WTC11 (cell line): Measurements from ENCODE around the gene TNRC6A. TPM values are rescaled to one million over a fixed set of nuclear protein-coding genes. Genes with fewer than 3 reads are reported as not detected.

Experiments used
- ATAC-seq: fragments of 200-7000 bp; cut with Tn5 transposase; 2 replicates; pipeline ENCODE4 v1.10.0; 2021; ENCODE audit warnings: mild to moderate bottlenecking, moderate library complexity
- CTCF ChIA-PET: fragments of 300-600 bp; sonication (Branson Sonifier 250); formaldehyde crosslinking; loops from one replicate; lab custom pipeline; 2021; ENCODE audit warnings: antibody characterized with exemption; lab: Charles Lee
- POLR2A ChIA-PET: fragments of 350-600 bp; sonication (Branson Sonifier 250); formaldehyde crosslinking; loops from one replicate; lab custom pipeline; 2021; ENCODE audit warnings: antibody characterized with exemption; lab: Charles Lee
- DNase-seq: peaks from one replicate; pipeline ENCODE4 v3.0.0; 2021; ENCODE audit warnings: low spot score
- H3K27ac Mint-ChIP-seq: 2 replicates; pipeline ENCODE4 v1.8.0; 2021; ENCODE audit warnings: mixed read lengths
- H3K27me3 Mint-ChIP-seq: 2 replicates; pipeline ENCODE4 v1.8.0; 2021; ENCODE audit warnings: low read depth, mild to moderate bottlenecking, moderate library complexity, mixed read lengths
- H3K36me3 Mint-ChIP-seq: 2 replicates; pipeline ENCODE4 v1.8.0; 2021; ENCODE audit warnings: mixed read lengths
- H3K4me1 Mint-ChIP-seq: 2 replicates; pipeline ENCODE4 v1.8.0; 2022; ENCODE audit warnings: mixed read lengths
- H3K4me3 Mint-ChIP-seq: 2 replicates; pipeline ENCODE4 v1.8.0; 2021; ENCODE audit warnings: mild to moderate bottlenecking, moderate library complexity, mixed read lengths
- H3K9me3 Mint-ChIP-seq: 2 replicates; pipeline ENCODE4 v1.8.0; 2021; ENCODE audit warnings: mixed read lengths
- ATF1 ChIP-seq: sonication (generic); formaldehyde crosslinking; IDR thresholded peaks from 2 replicates; pipeline ENCODE4 v1.8.1; 2023; ENCODE audit warnings: mild to moderate bottlenecking, moderate library complexity, missing genetic modification reagents
- CBFB ChIP-seq: sonication (generic); formaldehyde crosslinking; IDR thresholded peaks from 2 replicates; pipeline ENCODE4 v1.8.1; 2022; ENCODE audit warnings: mild to moderate bottlenecking, low read depth, missing genetic modification reagents
- FOXJ3 ChIP-seq: sonication (generic); formaldehyde crosslinking; IDR thresholded peaks from 2 replicates; pipeline ENCODE4 v1.9.0; 2021; ENCODE audit warnings: missing genetic modification reagents, mild to moderate bottlenecking, borderline replicate concordance
- FOXK1 ChIP-seq: sonication (generic); formaldehyde crosslinking; IDR thresholded peaks from 2 replicates; pipeline ENCODE4 v1.8.0; 2022; ENCODE audit warnings: mild to moderate bottlenecking, moderate library complexity, missing genetic modification reagents
- GRHL2 ChIP-seq: fragments of 250-450 bp; sonication (Bioruptor Pico); IDR thresholded peaks from 2 replicates; pipeline ENCODE4 v1.8.0; 2022; ENCODE audit warnings: mild to moderate bottlenecking, moderate library complexity; ENCODE audit not compliant: insufficient replicate concordance, severe bottlenecking
- JUN ChIP-seq: sonication (generic); formaldehyde crosslinking; IDR thresholded peaks from 2 replicates; pipeline ENCODE4 v1.8.0; 2023; ENCODE audit warnings: mild to moderate bottlenecking, missing genetic modification reagents
- NFATC4 ChIP-seq: fragments of 250-450 bp; sonication (Bioruptor Pico); IDR thresholded peaks from 2 replicates; pipeline ENCODE4 v1.9.0; 2021; ENCODE audit warnings: mild to moderate bottlenecking
- PRRX2 ChIP-seq: fragments of 250-450 bp; sonication (Bioruptor Pico); IDR thresholded peaks from 2 replicates; pipeline ENCODE4 v1.8.0; 2021; ENCODE audit warnings: mild to moderate bottlenecking
- SMAD4 ChIP-seq: sonication (generic); formaldehyde crosslinking; IDR thresholded peaks from 2 replicates; pipeline ENCODE4 v1.8.0; 2022; ENCODE audit warnings: mild to moderate bottlenecking, missing genetic modification reagents
- ZBTB21 ChIP-seq: sonication (generic); formaldehyde crosslinking; IDR thresholded peaks from 2 replicates; pipeline ENCODE4 v1.8.1; 2023; ENCODE audit warnings: mild to moderate bottlenecking, missing genetic modification reagents, borderline replicate concordance
- ZNF138 ChIP-seq: sonication (generic); formaldehyde crosslinking; conservative IDR thresholded peaks from 2 replicates; pipeline ENCODE4 v1.8.1; 2022; ENCODE audit warnings: mild to moderate bottlenecking, moderate library complexity, missing genetic modification reagents
- ZNF423 ChIP-seq: fragments of 250-450 bp; sonication (Bioruptor Pico); IDR thresholded peaks from 2 replicates; pipeline ENCODE4 v2.1.2; 2022; ENCODE audit warnings: mild to moderate bottlenecking, moderate library complexity
- ZNF671 ChIP-seq: fragments of 250-450 bp; sonication (Bioruptor Pico); IDR thresholded peaks from 2 replicates; pipeline ENCODE4 v1.8.0; 2021; ENCODE audit warnings: mild to moderate bottlenecking
- total RNA-seq: library from RNA; stranded (reverse); gene quantifications from 3 replicates; pipeline ENCODE4 v1.2.3, GENCODE V29; 2021
- TF ChIP-seq, protein P1 (sequence below): fragments of 250-450 bp; sonication (Bioruptor Pico); IDR thresholded peaks from 2 replicates; pipeline ENCODE4 v1.9.0; 2021; ENCODE audit warnings: mild to moderate bottlenecking
- TF ChIP-seq, protein P2 (sequence below): fragments of 250-450 bp; sonication (Bioruptor Pico); IDR thresholded peaks from 2 replicates; pipeline ENCODE4 v2.1.2; 2022; ENCODE audit warnings: mild to moderate bottlenecking, moderate library complexity
- TF ChIP-seq, protein P3 (sequence below): sonication (generic); formaldehyde crosslinking; IDR thresholded peaks from 2 replicates; pipeline ENCODE4 v1.8.0; 2022; ENCODE audit warnings: mild to moderate bottlenecking, missing genetic modification reagents
- TF ChIP-seq, protein P4 (sequence below): fragments of 250-450 bp; sonication (Bioruptor Pico); IDR thresholded peaks from 2 replicates; pipeline ENCODE4 v1.9.0; 2021; ENCODE audit warnings: mild to moderate bottlenecking
- TF ChIP-seq, protein P5 (sequence below): sonication (generic); formaldehyde crosslinking; IDR thresholded peaks from 2 replicates; pipeline ENCODE4 v1.8.1; 2022; ENCODE audit warnings: mild to moderate bottlenecking, moderate library complexity, missing genetic modification reagents
- TF ChIP-seq, protein P6 (sequence below): sonication (generic); formaldehyde crosslinking; conservative IDR thresholded peaks from 2 replicates; pipeline ENCODE4 v1.8.1; 2023; ENCODE audit warnings: mild to moderate bottlenecking, low read depth, missing genetic modification reagents, moderate library complexity
- TF ChIP-seq, protein P7 (sequence below): sonication (generic); formaldehyde crosslinking; IDR thresholded peaks from 2 replicates; pipeline ENCODE4 v1.8.1; 2022; ENCODE audit warnings: low read depth, missing genetic modification reagents, borderline replicate concordance

Gene TNRC6A
- total RNA-seq, 1 experiment from 2014 or later = 86.3 TPM

DNA sequence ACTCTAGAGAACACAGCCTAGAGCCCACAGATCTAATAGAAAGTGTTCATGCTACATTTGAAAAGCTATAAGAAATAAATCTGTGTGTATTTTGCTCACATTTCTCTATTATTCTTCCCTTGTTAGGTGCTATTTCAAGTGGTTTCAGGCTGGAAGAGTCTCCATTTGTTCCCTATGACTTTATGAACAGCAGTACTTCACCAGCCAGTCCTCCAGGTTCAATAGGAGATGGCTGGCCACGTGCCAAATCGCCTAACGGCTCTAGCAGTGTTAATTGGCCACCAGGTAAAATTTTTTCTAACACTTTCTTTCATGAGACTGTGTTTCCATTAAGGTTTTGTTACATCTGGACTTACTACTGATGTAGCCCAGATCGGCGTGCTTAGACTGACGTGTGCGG lies 85.6 kb downstream of the TNRC6A start:
- 0 out of 2 replicates have a peak overlapping the region, but pooled peaks have one; percentile 5 for H3K27ac Mint-ChIP-seq
- DNase-seq (no peak), ATAC-seq (no peak)
- no peaks in the 10 kb centered on the region for H3K9me3 Mint-ChIP-seq
- ChIA-PET CTCF (no interaction called here), POLR2A (no interaction called here)
- no peaks in the 10 kb centered on the region for H3K4me1 Mint-ChIP-seq
- no peaks in the 10 kb centered on the region for H3K27me3 Mint-ChIP-seq
- no peak overlapping the region for H3K4me3 Mint-ChIP-seq
- H3K36me3 Mint-ChIP-seq = peaks cover 75% of the 10 kb centered on the region
- TF ChIP-seq, protein P1, sequence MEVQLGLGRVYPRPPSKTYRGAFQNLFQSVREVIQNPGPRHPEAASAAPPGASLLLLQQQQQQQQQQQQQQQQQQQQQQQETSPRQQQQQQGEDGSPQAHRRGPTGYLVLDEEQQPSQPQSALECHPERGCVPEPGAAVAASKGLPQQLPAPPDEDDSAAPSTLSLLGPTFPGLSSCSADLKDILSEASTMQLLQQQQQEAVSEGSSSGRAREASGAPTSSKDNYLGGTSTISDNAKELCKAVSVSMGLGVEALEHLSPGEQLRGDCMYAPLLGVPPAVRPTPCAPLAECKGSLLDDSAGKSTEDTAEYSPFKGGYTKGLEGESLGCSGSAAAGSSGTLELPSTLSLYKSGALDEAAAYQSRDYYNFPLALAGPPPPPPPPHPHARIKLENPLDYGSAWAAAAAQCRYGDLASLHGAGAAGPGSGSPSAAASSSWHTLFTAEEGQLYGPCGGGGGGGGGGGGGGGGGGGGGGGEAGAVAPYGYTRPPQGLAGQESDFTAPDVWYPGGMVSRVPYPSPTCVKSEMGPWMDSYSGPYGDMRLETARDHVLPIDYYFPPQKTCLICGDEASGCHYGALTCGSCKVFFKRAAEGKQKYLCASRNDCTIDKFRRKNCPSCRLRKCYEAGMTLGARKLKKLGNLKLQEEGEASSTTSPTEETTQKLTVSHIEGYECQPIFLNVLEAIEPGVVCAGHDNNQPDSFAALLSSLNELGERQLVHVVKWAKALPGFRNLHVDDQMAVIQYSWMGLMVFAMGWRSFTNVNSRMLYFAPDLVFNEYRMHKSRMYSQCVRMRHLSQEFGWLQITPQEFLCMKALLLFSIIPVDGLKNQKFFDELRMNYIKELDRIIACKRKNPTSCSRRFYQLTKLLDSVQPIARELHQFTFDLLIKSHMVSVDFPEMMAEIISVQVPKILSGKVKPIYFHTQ (CRISPR knock-in tag) = no peak
- no peak for TF ChIP-seq ZNF138 (CRISPR knock-in tag)
- TF ChIP-seq, protein P2, sequence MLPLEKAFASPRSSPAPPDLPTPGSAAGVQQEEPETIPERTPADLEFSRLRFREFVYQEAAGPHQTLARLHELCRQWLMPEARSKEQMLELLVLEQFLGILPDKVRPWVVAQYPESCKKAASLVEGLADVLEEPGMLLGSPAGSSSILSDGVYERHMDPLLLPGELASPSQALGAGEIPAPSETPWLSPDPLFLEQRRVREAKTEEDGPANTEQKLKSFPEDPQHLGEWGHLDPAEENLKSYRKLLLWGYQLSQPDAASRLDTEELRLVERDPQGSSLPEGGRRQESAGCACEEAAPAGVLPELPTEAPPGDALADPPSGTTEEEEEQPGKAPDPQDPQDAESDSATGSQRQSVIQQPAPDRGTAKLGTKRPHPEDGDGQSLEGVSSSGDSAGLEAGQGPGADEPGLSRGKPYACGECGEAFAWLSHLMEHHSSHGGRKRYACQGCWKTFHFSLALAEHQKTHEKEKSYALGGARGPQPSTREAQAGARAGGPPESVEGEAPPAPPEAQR (CRISPR knock-in tag) = no peak

DNA sequence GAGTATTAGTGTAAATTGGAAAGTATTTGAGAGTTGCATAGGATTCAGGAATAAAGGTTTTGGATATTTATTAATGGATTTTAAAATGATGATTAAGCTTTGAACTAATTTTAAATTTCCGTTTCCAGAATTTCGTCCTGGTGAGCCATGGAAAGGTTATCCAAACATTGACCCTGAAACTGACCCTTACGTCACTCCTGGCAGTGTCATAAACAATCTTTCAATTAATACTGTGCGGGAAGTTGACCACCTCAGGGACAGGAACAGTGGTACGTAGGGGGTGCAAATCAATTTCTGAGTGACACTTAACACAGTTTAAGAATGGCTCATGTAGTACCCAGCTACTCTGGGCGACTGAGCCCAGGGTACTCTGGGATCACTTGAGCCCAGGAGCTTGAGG lies 87.2 kb downstream of the TNRC6A start:
- ChIA-PET CTCF (no interaction called here), POLR2A (no interaction called here)
- ATAC-seq = no peak
- Mint-ChIP-seq H3K4me3 (no peak overlapping the region), H3K9me3 (no peaks in the 10 kb centered on the region), H3K27ac (peak overlapping the region; percentile 41; the same call in 1 of the 2 replicates)
- TF ChIP-seq NFATC4 (CRISPR knock-in tag) (no peak), GRHL2 (CRISPR knock-in tag) (no peak), ZNF671 (CRISPR knock-in tag) (no peak), ATF1 (CRISPR knock-in tag) (no peak), CBFB (CRISPR knock-in tag) (no peak), PRRX2 (CRISPR knock-in tag) (no peak), ZNF423 (CRISPR knock-in tag) (no peak), FOXK1 (CRISPR knock-in tag) (no peak)
- TF ChIP-seq, protein P3, sequence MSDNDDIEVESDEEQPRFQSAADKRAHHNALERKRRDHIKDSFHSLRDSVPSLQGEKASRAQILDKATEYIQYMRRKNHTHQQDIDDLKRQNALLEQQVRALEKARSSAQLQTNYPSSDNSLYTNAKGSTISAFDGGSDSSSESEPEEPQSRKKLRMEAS (CRISPR knock-in tag) = no peak
- TF ChIP-seq, protein P4, sequence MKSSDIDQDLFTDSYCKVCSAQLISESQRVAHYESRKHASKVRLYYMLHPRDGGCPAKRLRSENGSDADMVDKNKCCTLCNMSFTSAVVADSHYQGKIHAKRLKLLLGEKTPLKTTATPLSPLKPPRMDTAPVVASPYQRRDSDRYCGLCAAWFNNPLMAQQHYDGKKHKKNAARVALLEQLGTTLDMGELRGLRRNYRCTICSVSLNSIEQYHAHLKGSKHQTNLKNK = no peak
- TF ChIP-seq, protein P5, sequence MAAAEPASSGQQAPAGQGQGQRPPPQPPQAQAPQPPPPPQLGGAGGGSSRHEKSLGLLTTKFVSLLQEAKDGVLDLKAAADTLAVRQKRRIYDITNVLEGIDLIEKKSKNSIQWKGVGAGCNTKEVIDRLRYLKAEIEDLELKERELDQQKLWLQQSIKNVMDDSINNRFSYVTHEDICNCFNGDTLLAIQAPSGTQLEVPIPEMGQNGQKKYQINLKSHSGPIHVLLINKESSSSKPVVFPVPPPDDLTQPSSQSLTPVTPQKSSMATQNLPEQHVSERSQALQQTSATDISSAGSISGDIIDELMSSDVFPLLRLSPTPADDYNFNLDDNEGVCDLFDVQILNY = no peak
- TF ChIP-seq, all 79 proteins: peak for 0
- DNase-seq = no peak
- Mint-ChIP-seq H3K27me3 (no peaks in the 10 kb centered on the region), H3K36me3 (peaks cover 76% of the 10 kb centered on the region), H3K4me1 (no peaks in the 10 kb centered on the region)

DNA sequence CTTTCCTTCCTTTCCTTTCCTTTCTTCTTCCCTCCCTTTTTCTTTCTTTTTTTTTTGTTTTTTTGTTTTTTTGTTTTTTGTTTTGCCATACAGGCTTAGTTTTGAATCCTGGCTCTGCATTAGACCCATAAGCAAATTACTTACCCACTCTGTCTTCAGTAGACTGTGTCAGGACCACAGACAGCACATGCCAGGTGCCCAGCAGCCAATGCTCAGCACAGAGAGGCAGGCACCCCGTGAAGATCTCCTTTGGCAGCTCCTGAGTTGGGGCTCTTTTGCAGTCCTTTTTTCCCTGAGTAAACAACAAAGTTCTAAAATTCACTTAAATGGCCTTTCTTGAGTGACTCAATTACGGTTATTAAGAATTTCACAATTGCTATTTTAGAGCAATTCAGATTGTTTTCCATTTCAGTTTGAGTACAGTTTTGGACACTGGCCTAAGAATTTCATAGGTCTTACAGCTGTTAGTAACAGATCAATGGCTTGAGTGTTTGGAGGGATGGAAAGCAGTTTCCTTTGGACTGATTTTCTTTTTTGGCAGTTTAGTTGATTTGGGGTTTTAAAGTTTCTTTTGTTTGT lies 90.1 kb downstream of the TNRC6A start:
- no peak overlapping the region for H3K27ac Mint-ChIP-seq
- H3K4me3 Mint-ChIP-seq = no peak overlapping the region
- CTCF ChIA-PET = no interaction called here

More for the DNA sequence above, 90.1 kb downstream of the TNRC6A start:
- DNase-seq = no peak
- Mint-ChIP-seq H3K9me3 (no peaks in the 10 kb centered on the region), H3K4me1 (no peaks in the 10 kb centered on the region), H3K36me3 (peaks cover 83% of the 10 kb centered on the region)
- ATAC-seq = no peak
- POLR2A ChIA-PET = no interaction called here
- no peak for TF ChIP-seq ZBTB21 (CRISPR knock-in tag)
- TF ChIP-seq, protein P6, sequence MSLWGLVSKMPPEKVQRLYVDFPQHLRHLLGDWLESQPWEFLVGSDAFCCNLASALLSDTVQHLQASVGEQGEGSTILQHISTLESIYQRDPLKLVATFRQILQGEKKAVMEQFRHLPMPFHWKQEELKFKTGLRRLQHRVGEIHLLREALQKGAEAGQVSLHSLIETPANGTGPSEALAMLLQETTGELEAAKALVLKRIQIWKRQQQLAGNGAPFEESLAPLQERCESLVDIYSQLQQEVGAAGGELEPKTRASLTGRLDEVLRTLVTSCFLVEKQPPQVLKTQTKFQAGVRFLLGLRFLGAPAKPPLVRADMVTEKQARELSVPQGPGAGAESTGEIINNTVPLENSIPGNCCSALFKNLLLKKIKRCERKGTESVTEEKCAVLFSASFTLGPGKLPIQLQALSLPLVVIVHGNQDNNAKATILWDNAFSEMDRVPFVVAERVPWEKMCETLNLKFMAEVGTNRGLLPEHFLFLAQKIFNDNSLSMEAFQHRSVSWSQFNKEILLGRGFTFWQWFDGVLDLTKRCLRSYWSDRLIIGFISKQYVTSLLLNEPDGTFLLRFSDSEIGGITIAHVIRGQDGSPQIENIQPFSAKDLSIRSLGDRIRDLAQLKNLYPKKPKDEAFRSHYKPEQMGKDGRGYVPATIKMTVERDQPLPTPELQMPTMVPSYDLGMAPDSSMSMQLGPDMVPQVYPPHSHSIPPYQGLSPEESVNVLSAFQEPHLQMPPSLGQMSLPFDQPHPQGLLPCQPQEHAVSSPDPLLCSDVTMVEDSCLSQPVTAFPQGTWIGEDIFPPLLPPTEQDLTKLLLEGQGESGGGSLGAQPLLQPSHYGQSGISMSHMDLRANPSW (CRISPR knock-in tag) = no peak
- TF ChIP-seq FOXJ3 = no peak
- no peak for TF ChIP-seq JUN
- TF ChIP-seq, protein P7, sequence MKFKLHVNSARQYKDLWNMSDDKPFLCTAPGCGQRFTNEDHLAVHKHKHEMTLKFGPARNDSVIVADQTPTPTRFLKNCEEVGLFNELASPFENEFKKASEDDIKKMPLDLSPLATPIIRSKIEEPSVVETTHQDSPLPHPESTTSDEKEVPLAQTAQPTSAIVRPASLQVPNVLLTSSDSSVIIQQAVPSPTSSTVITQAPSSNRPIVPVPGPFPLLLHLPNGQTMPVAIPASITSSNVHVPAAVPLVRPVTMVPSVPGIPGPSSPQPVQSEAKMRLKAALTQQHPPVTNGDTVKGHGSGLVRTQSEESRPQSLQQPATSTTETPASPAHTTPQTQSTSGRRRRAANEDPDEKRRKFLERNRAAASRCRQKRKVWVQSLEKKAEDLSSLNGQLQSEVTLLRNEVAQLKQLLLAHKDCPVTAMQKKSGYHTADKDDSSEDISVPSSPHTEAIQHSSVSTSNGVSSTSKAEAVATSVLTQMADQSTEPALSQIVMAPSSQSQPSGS (CRISPR knock-in tag) = no peak
- TF ChIP-seq SMAD4 (CRISPR knock-in tag) = no peak
- TF ChIP-seq, all 79 proteins: peak for 0
- no peaks in the 10 kb centered on the region for H3K27me3 Mint-ChIP-seq
